Adrenal gland (tissue), 12 donors: ENCODE results near the gene VCAN. TPM values are rescaled to one million over a fixed set of nuclear protein-coding genes. Genes with fewer than 3 reads are reported as not detected.

Source experiments
- DNase-seq, 7 donors: peaks; one replicate each; pipeline ENCODE4 v3.0.0-alpha.2; 2019 to 2020
- H3K27ac ChIP-seq, 5 donors: fragments of 200-600 bp; sonication (generic) in 4 of 5; 1 replicate in 3 of 5; 2 replicates in 2 of 5; pipeline versions ENCODE4 v1.5.1 to v1.8.0; 2016 to 2020; ENCODE audit warnings: mild to moderate bottlenecking in 1 of 5
- H3K27me3 ChIP-seq: fragments of 200-600 bp; 2 replicates; pipeline ENCODE4 v1.8.0; 2021
- H3K36me3 ChIP-seq, 2 donors: fragments of 200-600 bp; replicated peaks in 1 of 2; 1 replicate in 1 of 2; 2 replicates in 1 of 2; pipeline versions ENCODE4 v1.5.1 to v1.8.0; 2018 to 2022
- H3K4me1 ChIP-seq, 2 donors: fragments of 200-600 bp; replicated peaks in 1 of 2; 1 replicate in 1 of 2; 2 replicates in 1 of 2; pipeline versions ENCODE4 v1.5.1 to v1.8.0; 2018 to 2021
- H3K4me3 ChIP-seq, 4 donors: fragments of 200-600 bp; sonication (generic) in 3 of 4; one replicate each; pipeline ENCODE4 v1.5.1; 2016 to 2018
- H3K9me3 ChIP-seq, 3 donors: fragments of 200-600 bp; sonication (generic) in 1 of 3; replicated peaks in 1 of 3; 1 replicate in 2 of 3; 2 replicates in 1 of 3; pipeline versions ENCODE4 v1.5.1 to v1.8.0; 2016 to 2021
- POLR2A ChIP-seq, 2 donors: fragments of 450-650 bp; IDR thresholded peaks; one replicate each; pipeline ENCODE4 v1.6.1; 2017; ENCODE audit warnings: antibody characterized with exemption in 2 of 2, mild to moderate bottlenecking in 2 of 2, moderate library complexity in 1 of 2
- WGBS, 4 donors: extraction: QIAGEN DNeasy Blood & Tissue Kit in 2 of 4; methylation state at CpG; one replicate each; pipeline versions ENCODE4 v1.1.5 to v1.1.7; 2013 to 2017; 5-methylcytosine and 5-hydroxymethylcytosine counted together
- intact Hi-C, 2 donors: fragments of 100-400 bp; cut with DNase I; formaldehyde crosslinking; loops; one replicate each; pipeline versions ENCODE4 v1.14.1 to v1.15.0; 2022 to 2023
- polyA plus RNA-seq, 3 donors: library from polyadenylated mRNA; stranded (reverse); fragments of 200-250 nt in 2 of 3; fragments of 350-450 nt in 1 of 3; fragmentation: Illumina TruSeq in 1 of 3; extraction: RNeasy Lipid Tissue Mini Kit (QIAGEN cat#74804) in 1 of 3; gene quantifications; one replicate each; pipeline ENCODE4 v1.2.3, GENCODE V29; 2013 to 2014
- total RNA-seq, 9 donors: library from RNA; depleted of rRNA in 4 of 9; stranded (reverse); fragments of >200 nt in 4 of 9; fragments of 120-200 nt in 1 of 9; fragmentation: NEBNext Ultra II Directional in 1 of 9; extraction: Animal tissue kit (Norgen Biotek cat#: 25700) in 1 of 9; gene quantifications; one replicate each; pipeline versions ENCODE4 v1.1.0 to v1.2.4, GENCODE V29; 2013 to 2023
- TF ChIP-seq, protein P1 (sequence below), 6 experiments: fragments of 450-650 bp in 4 of 6; fragments of 200-600 bp in 2 of 6; sonication (generic) in 1 of 6; IDR thresholded peaks; 1 replicate in 5 of 6; 2 replicates in 1 of 6; pipeline versions ENCODE4 v1.5.1 to v1.8.0; 2016 to 2021; ENCODE audit warnings: antibody characterized with exemption in 6 of 6, mild to moderate bottlenecking in 2 of 6, moderate library complexity in 1 of 6
- donor health status: healthy with polysubstance abuse.
- donor health status: Bipolar disorder and iron deficiency.
- donor health status: DM: yes; HTN: yes; CAD: no.
- donor health status: DM: no; HTN: no; CAD: no.
- donor health status: DM: no; HTN: no; CAD: no.
- donor health status: DM: yes; HTN: yes; CAD: no.

Gene VCAN
- total and polyA plus RNA-seq, 12 donors = 10.0 to 171 (median 133) TPM

DNA sequence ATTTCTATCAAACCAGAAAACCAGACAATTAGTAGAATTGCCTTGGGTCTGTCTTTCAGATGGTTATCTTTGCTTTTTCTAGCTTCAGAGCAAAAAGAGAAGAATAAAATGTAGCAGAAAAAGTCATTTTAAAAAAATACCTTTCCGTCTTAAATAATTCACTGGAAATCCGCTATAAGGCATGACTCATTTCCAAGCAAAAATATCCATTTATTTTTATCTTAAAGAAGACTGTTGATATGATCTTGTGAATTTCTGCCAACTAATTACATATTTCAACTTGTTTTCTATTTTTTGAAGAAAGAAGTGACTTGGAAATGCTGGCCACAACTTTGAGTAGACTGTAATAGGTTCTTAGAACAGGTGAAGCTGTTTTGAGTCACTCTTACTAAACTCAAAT, 83.7 kb downstream of the VCAN start:
- DNase-seq = no peak
- Histone ChIP-seq H3K27ac (no peak overlapping the region), H3K9me3 (no peaks in the 10 kb centered on the region), H3K27me3 (no peaks in the 10 kb centered on the region), H3K36me3 (no peaks in the 10 kb centered on the region), H3K4me3 (no peak overlapping the region), H3K4me1 (peaks cover 0 to 7% of the 10 kb centered on the region in 2 donors)
- 81 to 92% (median 87%) methylated on average over 2 of the region's 2 CpGs for WGBS, 4 donors
- intact Hi-C loops = no loop called here
- TF ChIP-seq, protein P1, sequence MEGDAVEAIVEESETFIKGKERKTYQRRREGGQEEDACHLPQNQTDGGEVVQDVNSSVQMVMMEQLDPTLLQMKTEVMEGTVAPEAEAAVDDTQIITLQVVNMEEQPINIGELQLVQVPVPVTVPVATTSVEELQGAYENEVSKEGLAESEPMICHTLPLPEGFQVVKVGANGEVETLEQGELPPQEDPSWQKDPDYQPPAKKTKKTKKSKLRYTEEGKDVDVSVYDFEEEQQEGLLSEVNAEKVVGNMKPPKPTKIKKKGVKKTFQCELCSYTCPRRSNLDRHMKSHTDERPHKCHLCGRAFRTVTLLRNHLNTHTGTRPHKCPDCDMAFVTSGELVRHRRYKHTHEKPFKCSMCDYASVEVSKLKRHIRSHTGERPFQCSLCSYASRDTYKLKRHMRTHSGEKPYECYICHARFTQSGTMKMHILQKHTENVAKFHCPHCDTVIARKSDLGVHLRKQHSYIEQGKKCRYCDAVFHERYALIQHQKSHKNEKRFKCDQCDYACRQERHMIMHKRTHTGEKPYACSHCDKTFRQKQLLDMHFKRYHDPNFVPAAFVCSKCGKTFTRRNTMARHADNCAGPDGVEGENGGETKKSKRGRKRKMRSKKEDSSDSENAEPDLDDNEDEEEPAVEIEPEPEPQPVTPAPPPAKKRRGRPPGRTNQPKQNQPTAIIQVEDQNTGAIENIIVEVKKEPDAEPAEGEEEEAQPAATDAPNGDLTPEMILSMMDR (IDR thresholded peaks at IDR 0.05) = no peak
- no peak for TF ChIP-seq POLR2A (IDR thresholded peaks at IDR 0.05)

DNA sequence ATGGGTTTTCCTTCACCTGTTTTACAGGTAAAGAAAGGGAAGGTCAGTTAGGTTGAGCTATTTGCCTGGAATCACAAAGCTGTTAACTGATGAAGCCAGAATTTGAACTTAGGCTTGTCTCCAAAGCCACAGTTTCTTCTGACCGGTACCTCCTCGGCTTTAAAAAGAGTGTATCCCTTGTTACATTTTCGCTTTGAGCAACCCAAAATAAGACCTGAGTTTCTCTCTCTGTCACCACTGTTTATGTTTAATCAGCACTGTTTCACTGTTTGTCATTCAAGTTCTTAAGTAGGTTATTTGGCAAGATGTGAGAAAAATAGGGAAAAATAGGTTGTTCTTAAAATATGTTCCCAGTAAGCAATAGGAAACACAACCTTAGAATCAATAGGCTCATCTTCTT, 84.6 kb downstream of the VCAN start:
- H3K27ac ChIP-seq = no peak overlapping the region
- no peak for DNase-seq
- H3K4me3 ChIP-seq = no peak overlapping the region
- 76 to 93% (median 79%) methylated on average over 3 of the region's 3 CpGs for WGBS, 4 donors
- H3K4me1 ChIP-seq = peaks cover 0 to 7% of the 10 kb centered on the region in 2 donors
- intact Hi-C loops = no loop called here
- no peak for TF ChIP-seq POLR2A (IDR thresholded peaks at IDR 0.05)
- TF ChIP-seq, protein P1 (IDR thresholded peaks at IDR 0.05) = no peak
- H3K27me3 ChIP-seq = no peaks in the 10 kb centered on the region
- H3K36me3 ChIP-seq = no peaks in the 10 kb centered on the region
- H3K9me3 ChIP-seq = no peaks in the 10 kb centered on the region

DNA sequence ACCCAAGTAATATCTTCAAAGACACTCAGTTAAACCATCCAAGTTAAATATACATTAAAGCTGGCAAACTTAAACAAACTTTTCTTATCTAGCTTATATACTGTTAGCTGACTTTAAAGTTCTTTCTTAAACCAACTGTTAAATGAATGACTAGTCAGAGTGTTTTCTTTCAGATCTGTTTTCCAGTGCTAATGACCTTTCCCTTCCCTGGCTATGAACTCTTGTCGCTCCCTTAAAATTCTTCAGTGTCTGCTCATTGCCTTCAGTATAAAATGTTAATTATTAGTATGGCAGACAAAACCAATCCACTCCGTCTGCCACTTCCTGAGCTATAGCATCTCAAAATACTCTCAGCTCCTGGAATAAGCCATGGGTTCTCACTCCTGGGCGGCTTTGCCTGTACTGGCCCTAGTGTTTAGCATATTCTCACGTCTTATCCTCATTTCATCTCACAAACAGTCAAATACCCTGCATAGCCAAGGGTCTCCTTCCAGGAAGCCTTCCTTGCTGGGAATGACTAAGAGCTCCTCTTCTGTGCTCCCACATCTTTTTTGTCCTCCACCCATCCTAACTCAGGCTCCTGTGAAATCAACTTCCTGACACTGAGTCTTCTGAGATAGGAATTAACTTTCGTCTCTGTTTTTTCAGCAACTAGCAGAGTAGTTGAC, 87.7 kb downstream of the VCAN start:
- DNase-seq = no peak
- no peak overlapping the region for H3K27ac ChIP-seq
- H3K4me3 ChIP-seq = no peak overlapping the region
- 82 to 94% (median 88%) methylated on average over 5 of the region's 5 CpGs for WGBS, 4 donors
- H3K36me3 ChIP-seq = no peaks in the 10 kb centered on the region
- no peak for TF ChIP-seq POLR2A (IDR thresholded peaks at IDR 0.05)
- TF ChIP-seq, protein P1 (IDR thresholded peaks at IDR 0.05) = no peak
- H3K9me3 ChIP-seq = no peaks in the 10 kb centered on the region
- peaks cover 0 to 4% of the 10 kb centered on the region in 2 donors for H3K4me1 ChIP-seq
- H3K27me3 ChIP-seq = no peaks in the 10 kb centered on the region
- intact Hi-C loops = no loop called here

DNA sequence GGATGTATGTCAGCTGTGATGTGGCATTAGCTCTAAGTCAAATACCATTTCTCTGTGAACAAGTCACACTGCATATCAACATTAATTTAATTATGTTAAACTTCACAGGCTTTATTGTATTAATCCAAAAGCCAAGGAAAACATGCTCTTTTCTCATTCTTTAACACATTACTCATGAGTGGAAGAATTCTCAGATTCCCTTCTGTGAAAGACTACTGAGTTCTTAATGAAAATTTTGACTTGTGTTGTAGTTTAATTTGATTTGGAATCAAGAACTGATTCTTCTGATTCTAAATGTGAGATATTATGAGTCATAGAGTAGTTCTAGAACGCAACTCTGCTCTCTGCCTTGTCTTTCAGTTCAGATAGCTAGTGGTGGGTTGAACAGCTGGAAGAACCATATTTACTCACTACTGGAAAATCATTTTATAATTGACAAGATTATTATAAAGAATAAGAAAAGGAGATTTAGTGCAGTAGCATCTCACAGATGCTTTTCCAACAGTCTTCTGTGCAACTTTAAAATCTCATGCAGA, 90.6 kb downstream of the VCAN start:
- no peaks in the 10 kb centered on the region for H3K36me3 ChIP-seq
- no peaks in the 10 kb centered on the region for H3K9me3 ChIP-seq
- no peak for TF ChIP-seq POLR2A (IDR thresholded peaks at IDR 0.05)
- TF ChIP-seq, protein P1 (IDR thresholded peaks at IDR 0.05) = no peak
- no peak overlapping the region for H3K4me3 ChIP-seq
- no peak overlapping the region for H3K27ac ChIP-seq
- H3K4me1 ChIP-seq = peaks cover 0 to 4% of the 10 kb centered on the region in 2 donors
- H3K27me3 ChIP-seq = no peaks in the 10 kb centered on the region
- DNase-seq = no peak
- WGBS, 4 donors = 44 to 69% (median 64%) methylated on average over 1 of the region's 1 CpG
- intact Hi-C loops = loop anchor here in 1 of 2 donors (10.0 kb wide), 1 partner anchor 1207 kb away; no protein-coding TSS in a partner anchor
